Progenitor cell of endocrine pancreas (in vitro differentiated cells): Measurements from ENCODE around the gene MRC2. TPM values are rescaled to one million over a fixed set of nuclear protein-coding genes. Genes with fewer than 3 reads are reported as not detected.

Source experiments
- DNase-seq: peaks from one replicate; pipeline ENCODE4 v3.0.0; 2021; ENCODE audit warnings: low spot score; ENCODE audit not compliant: unreplicated experiment
- H3K27ac Mint-ChIP-seq: 2 replicates; pipeline ENCODE4 v1.8.0; 2021; ENCODE audit warnings: mild to moderate bottlenecking, moderate library complexity, mixed read lengths
- H3K27me3 Mint-ChIP-seq: 2 replicates; pipeline ENCODE4 v1.8.0; 2021; ENCODE audit warnings: mixed read lengths
- H3K36me3 Mint-ChIP-seq: 2 replicates; pipeline ENCODE4 v1.8.0; 2022; ENCODE audit warnings: mixed read lengths; ENCODE audit not compliant: insufficient read depth
- H3K4me1 Mint-ChIP-seq: 2 replicates; pipeline ENCODE4 v1.8.0; 2021; ENCODE audit warnings: low read depth, mixed read lengths
- H3K4me3 Mint-ChIP-seq: 2 replicates; pipeline ENCODE4 v1.8.0; 2021; ENCODE audit warnings: low read depth, mild to moderate bottlenecking, moderate library complexity, mixed read lengths
- H3K9me3 Mint-ChIP-seq: 2 replicates; pipeline ENCODE4 v1.8.0; 2021; ENCODE audit warnings: low read depth, mixed read lengths
- CTCF ChIP-seq: fragments of 200-600 bp; sonication (generic); IDR thresholded peaks from one replicate; pipeline ENCODE4 v1.5.0; 2021; ENCODE audit warnings: antibody characterized with exemption, mild to moderate bottlenecking; ENCODE audit not compliant: unreplicated experiment
- total RNA-seq: library from RNA; stranded (reverse); gene quantifications from 2 replicates; pipeline ENCODE4 v1.2.1, GENCODE V29; 2021

MRC2 gene
- total RNA-seq, 1 donor from 2014 or later, result 4.9 TPM

- no peak overlapping the region for H3K27ac Mint-ChIP-seq
- H3K36me3 Mint-ChIP-seq, result no peaks in the 10 kb centered on the region
- peaks cover 7% of the 10 kb centered on the region for H3K4me1 Mint-ChIP-seq
- TF ChIP-seq CTCF, result no peak
- peaks cover 11% of the 10 kb centered on the region for H3K27me3 Mint-ChIP-seq
- peaks cover 7% of the 10 kb centered on the region for H3K9me3 Mint-ChIP-seq
- no peak overlapping the region for H3K4me3 Mint-ChIP-seq
- no peak for DNase-seq
Observed at GRCh38 chr17:62656446-62656845, 29.0 kb downstream of the MRC2 start.

GRCh38 chr17:62657145-62657665 is 29.7 kb downstream of the MRC2 start:
- peaks cover 4% of the 10 kb centered on the region for H3K4me1 Mint-ChIP-seq

GRCh38 chr17:62657690-62658089 is 30.2 kb downstream of the MRC2 start:
- Mint-ChIP-seq H3K4me3 (no peak overlapping the region), H3K36me3 (no peaks in the 10 kb centered on the region), H3K27ac (no peak overlapping the region), H3K27me3 (peaks cover 4% of the 10 kb centered on the region), H3K4me1 (peaks cover 4% of the 10 kb centered on the region), H3K9me3 (peaks cover 7% of the 10 kb centered on the region)
- DNase-seq, result no peak
- TF ChIP-seq CTCF, result no peak

More at GRCh38 chr17:62657145-62657665, 29.7 kb downstream of the MRC2 start:
- peaks cover 4% of the 10 kb centered on the region for H3K27me3 Mint-ChIP-seq
- no peak overlapping the region for H3K27ac Mint-ChIP-seq
- H3K36me3 Mint-ChIP-seq, result no peaks in the 10 kb centered on the region
- DNase-seq, result no peak
- H3K9me3 Mint-ChIP-seq, result peaks cover 7% of the 10 kb centered on the region
- no peak for TF ChIP-seq CTCF
- H3K4me3 Mint-ChIP-seq, result no peak overlapping the region

- Mint-ChIP-seq H3K27ac (no peak overlapping the region), H3K36me3 (no peaks in the 10 kb centered on the region), H3K9me3 (peaks cover 7% of the 10 kb centered on the region), H3K4me1 (peaks cover 4% of the 10 kb centered on the region), H3K27me3 (peaks cover 4% of the 10 kb centered on the region), H3K4me3 (no peak overlapping the region)
- no peak for DNase-seq
- no peak for TF ChIP-seq CTCF
Observed at GRCh38 chr17:62658136-62658920, 30.9 kb downstream of the MRC2 start.

GRCh38 chr17:62660629-62661118 is 33.2 kb downstream of the MRC2 start:
- Mint-ChIP-seq H3K4me1 (no peaks in the 10 kb centered on the region), H3K9me3 (peaks cover 7% of the 10 kb centered on the region), H3K27ac (no peak overlapping the region), H3K36me3 (no peaks in the 10 kb centered on the region), H3K4me3 (no peak overlapping the region), H3K27me3 (no peaks in the 10 kb centered on the region)
- TF ChIP-seq CTCF, result no peak
- DNase-seq, result no peak
